ENCODE results near the gene KLF1.

DNA sequence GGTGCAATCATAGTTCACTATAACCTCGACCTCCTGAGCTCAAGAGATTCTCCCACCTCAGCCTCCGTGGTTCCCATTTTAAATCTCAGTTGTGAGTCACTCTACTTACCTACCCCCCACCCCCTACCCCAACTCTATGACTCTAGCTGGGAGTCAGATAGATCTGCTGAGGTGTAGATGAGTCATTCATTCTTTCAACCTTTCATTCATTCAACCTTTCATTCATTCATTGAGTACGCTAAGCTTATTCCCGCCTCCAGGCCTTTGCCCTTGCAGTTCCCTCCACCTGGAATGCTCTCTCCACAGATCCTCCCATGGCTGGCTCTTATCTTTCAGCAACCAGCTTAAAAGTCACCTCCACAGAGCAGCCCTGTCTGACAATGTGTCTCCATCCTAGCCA is 49.8 kb downstream of the KLF1 start:
- TF ChIP-seq EZH2phosphoT487 (IDR thresholded peaks at IDR 0.05; ENCODE audit: borderline replicate concordance, low read depth, low read length) (no peak), CTCF (conservative IDR thresholded peaks at IDR 0.05; ENCODE audit: low read length) (no peak)

Measured in OCI-LY7 (cell line).